Heart right ventricle (tissue), 16 donors: ENCODE measurements around the gene RASD1. TPM values are rescaled to one million over a fixed set of nuclear protein-coding genes. Genes with fewer than 3 reads are reported as not detected.
A peak's percentile ranks its signal among the peaks of the same experiment; 100 is the strongest.

Source experiments
- ATAC-seq, 8 donors: fragments of 200-7000 bp; cut with Tn5 transposase; one replicate each; pipeline ENCODE4 v1.9.1; 2020; ENCODE audit warnings: mild to moderate bottlenecking in 8 of 8, moderate library complexity in 8 of 8, moderate number of reproducible peaks in 1 of 8
- DNase-seq, 2 donors: peaks; one replicate each; pipeline ENCODE4 v3.0.0-alpha.2; 2020
- H3K27ac ChIP-seq, 10 donors: fragments of 200-600 bp; sonication (generic) in 2 of 10; one replicate each; pipeline versions ENCODE4 v1.5.0 to v1.8.0; 2020 to 2022; ENCODE audit warnings: mild to moderate bottlenecking in 3 of 10
- H3K27me3 ChIP-seq, 7 donors: fragments of 200-600 bp; one replicate each; pipeline ENCODE4 v1.8.0; 2021 to 2022; ENCODE audit warnings: mild to moderate bottlenecking in 2 of 7
- H3K36me3 ChIP-seq, 9 donors: fragments of 200-600 bp; sonication (generic) in 1 of 9; one replicate each; pipeline versions ENCODE4 v1.5.0 to v1.8.0; 2020 to 2022; ENCODE audit warnings: mild to moderate bottlenecking in 2 of 9
- H3K4me1 ChIP-seq, 9 donors: fragments of 200-600 bp; sonication (generic) in 1 of 9; one replicate each; pipeline versions ENCODE4 v1.5.0 to v1.8.0; 2020 to 2022; ENCODE audit warnings: mild to moderate bottlenecking in 4 of 9
- H3K4me3 ChIP-seq, 10 donors: fragments of 200-600 bp; sonication (generic) in 2 of 10; one replicate each; pipeline versions ENCODE4 v1.5.0 to v1.8.0; 2020 to 2022; ENCODE audit warnings: mild to moderate bottlenecking in 7 of 10, moderate library complexity in 2 of 10
- H3K9me3 ChIP-seq, 11 donors: fragments of 200-600 bp in 10 of 11; sonication (generic) in 2 of 11; one replicate each; pipeline versions ENCODE4 v1.5.0 to v1.8.0; 2013 to 2022; ENCODE audit warnings: mild to moderate bottlenecking in 2 of 11, control low read depth in 1 of 11, moderate library complexity in 1 of 11
- WGBS, 2 donors: extraction: QIAGEN DNeasy Blood & Tissue Kit; methylation state at CpG; one replicate each; pipeline ENCODE4 v1.1.7; 2013; ENCODE audit warnings: inconsistent platforms in 1 of 2; 5-methylcytosine and 5-hydroxymethylcytosine counted together
- intact Hi-C, 10 donors: fragments of 100-400 bp; cut with DNase I; formaldehyde crosslinking; loops; one replicate each; pipeline versions ENCODE4 v1.11.1 to v1.14.2; 2022
- polyA plus RNA-seq, 2 donors: library from polyadenylated mRNA; stranded (reverse); fragments of 200-250 nt; gene quantifications; one replicate each; pipeline ENCODE4 v1.2.3, GENCODE V29; 2013
- total RNA-seq, 10 donors: library from RNA; stranded (reverse); fragmentation: NEBNext Ultra II Directional in 3 of 10; extraction: Animal tissue kit (Norgen Biotek cat#: 25700) in 3 of 10; gene quantifications; one replicate each; pipeline versions ENCODE4 v1.2.1 to v1.2.4, GENCODE V29; 2021 to 2023
- TF ChIP-seq, protein P1 (sequence below), 9 donors: fragments of 200-600 bp; sonication (generic) in 2 of 9; IDR thresholded peaks; one replicate each; pipeline versions ENCODE4 v1.5.0 to v1.8.0; 2021 to 2022; ENCODE audit warnings: antibody characterized with exemption in 9 of 9, mild to moderate bottlenecking in 5 of 9, moderate library complexity in 1 of 9
- donor health status: Arrhythmogenic right ventricular cardiomyopathy.
- donor health status: ischemic (EF 13 %, LVEDD 7.1; RV severe dilation, severe dysfunction).
- donor health status: healthy with polysubstance abuse.
- donor health status: DM: no; HTN: yes; CAD: no.
- donor health status: DM: no; HTN: no; CAD: no.
- donor health status: ischemic (EF 25% LVEDD 6.9; RV normal size, moderate dysfunction).
- donor health status: ischemic (EF 25% LVEDD 5.7; RV mildly dilated, moderate dysfunction).
- donor health status: healthy.
- donor health status: DM: yes; HTN: yes; CAD: no.
- donor health status: Ischemic cardiomyopathy.
- donor health status: ischemic (EF 35%, LVEDD 5.7; RV mildly dilated, moderate dysfunction).
- donor health status: nonischemic (EF 11% LVEDD 7.7; RV severe dilation, severe dysfunction).
- donor health status: DM: yes; HTN: yes; CAD: no.
- donor health status: PGD.
- donor health status: ischemic (EF 29% LVEDD 5.4; RV normal size, mild dysfunction).
- donor health status: nonischemic (EF 23%, LVEDD 6.1; RV moderate dilation, normal function).

RASD1 gene
- total and polyA plus RNA-seq, 12 donors, result 2.2 to 85.8 (median 11.5) TPM

DNA sequence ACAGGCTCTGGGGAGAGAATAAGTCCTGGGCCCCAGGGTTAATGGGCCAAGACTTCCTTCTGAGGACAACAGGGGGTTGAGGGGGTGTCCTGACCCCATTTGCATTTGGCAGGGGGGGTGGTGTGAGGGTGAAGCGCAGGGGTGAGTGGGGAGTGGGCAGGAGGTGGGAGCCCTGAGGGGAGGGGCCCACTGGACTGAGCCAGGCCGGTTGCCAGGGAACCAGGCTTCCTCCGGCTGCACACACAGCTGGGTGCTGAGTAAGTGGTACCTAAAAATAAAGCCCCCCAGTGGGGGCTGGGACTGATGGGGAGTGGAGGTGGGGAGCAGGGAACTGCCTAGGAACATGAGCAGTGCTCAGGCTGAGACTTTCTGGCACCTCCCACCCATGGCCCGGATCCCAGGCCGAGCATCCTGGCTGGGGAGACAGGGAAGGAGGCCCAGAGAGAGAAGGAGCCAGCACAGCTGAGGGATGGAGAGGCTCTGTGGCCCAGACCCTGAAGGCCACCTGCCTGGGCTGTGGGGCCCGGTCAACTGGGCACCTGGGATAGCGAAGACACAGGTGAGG, 7.5 kb upstream of the RASD1 start:
- peak in 3 of 8 donors; percentile 12 to 28 (median 16) for ATAC-seq
- H3K4me1 ChIP-seq, result peaks cover 4 to 21% (median 14%) of the 10 kb centered on the region in 9 donors

DNA sequence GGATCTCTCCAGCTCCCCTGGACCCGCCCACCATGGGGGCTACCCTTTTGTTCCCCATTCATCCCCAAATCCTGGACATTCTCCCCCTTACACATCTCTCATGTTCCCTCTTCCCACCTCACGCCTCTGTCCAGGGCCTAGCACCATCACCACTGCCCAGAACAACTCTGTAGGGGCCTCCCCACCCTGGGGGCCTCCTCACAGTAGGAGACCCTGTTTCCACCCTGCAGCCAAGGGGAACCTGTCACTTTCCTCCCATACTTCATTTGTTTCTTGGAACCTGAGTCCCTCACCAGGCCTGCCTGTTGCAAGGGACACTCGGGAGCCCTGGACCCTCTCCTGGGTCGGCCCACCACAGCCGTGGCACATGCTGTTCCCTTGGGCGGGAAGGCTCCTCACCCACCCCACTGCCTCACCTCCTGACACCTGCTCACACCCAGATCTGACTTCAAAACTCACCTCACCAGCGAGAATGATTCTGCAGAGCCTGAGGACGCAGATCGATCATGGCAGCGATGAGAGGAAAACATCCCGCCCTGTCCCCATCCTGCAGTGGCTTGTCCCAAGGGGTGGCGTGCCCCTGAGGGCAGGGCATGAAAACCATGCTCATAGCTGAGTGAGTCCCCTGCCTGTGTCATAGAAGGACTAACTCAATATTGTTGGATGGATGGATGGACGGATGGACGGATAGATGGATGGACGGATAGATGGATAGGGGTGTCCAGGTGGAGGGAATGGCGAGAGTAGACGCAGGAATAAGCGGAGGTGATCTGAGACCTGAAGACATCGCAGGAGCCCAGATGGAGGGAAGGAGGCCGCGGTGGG, 6.8 kb upstream of the RASD1 start:
- Histone ChIP-seq H3K9me3 (no peaks in the 10 kb centered on the region), H3K4me1 (peaks cover 4 to 21% (median 14%) of the 10 kb centered on the region in 9 donors), H3K27me3 (no peaks in the 10 kb centered on the region), H3K27ac (no peak overlapping the region), H3K4me3 (no peak overlapping the region), H3K36me3 (no peaks in the 10 kb centered on the region)
- DNase-seq, result no peak
- intact Hi-C loops, result loop anchor here in 1 of 10 donors (10.0 kb wide), 1 partner anchor 132 kb away; no protein-coding TSS in a partner anchor
- TF ChIP-seq, protein P1, sequence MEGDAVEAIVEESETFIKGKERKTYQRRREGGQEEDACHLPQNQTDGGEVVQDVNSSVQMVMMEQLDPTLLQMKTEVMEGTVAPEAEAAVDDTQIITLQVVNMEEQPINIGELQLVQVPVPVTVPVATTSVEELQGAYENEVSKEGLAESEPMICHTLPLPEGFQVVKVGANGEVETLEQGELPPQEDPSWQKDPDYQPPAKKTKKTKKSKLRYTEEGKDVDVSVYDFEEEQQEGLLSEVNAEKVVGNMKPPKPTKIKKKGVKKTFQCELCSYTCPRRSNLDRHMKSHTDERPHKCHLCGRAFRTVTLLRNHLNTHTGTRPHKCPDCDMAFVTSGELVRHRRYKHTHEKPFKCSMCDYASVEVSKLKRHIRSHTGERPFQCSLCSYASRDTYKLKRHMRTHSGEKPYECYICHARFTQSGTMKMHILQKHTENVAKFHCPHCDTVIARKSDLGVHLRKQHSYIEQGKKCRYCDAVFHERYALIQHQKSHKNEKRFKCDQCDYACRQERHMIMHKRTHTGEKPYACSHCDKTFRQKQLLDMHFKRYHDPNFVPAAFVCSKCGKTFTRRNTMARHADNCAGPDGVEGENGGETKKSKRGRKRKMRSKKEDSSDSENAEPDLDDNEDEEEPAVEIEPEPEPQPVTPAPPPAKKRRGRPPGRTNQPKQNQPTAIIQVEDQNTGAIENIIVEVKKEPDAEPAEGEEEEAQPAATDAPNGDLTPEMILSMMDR (IDR thresholded peaks at IDR 0.05), result no peak
- ATAC-seq, result no peak
- WGBS, 2 donors, result 87 to 93% methylated on average over 21 of the region's 21 CpGs

More for the DNA sequence above, 7.5 kb upstream of the RASD1 start:
- WGBS, 2 donors, result 41 to 47% methylated on average over 7 of the region's 7 CpGs
- no peaks in the 10 kb centered on the region for H3K27me3 ChIP-seq
- no peak overlapping the region for H3K4me3 ChIP-seq
- no peaks in the 10 kb centered on the region for H3K36me3 ChIP-seq
- TF ChIP-seq, protein P1 (IDR thresholded peaks at IDR 0.05), result no peak
- intact Hi-C loops, result loop anchor here in 1 of 10 donors (10.0 kb wide), 1 partner anchor 131 kb away; no protein-coding TSS in a partner anchor
- DNase-seq, result peak in 1 of 2 donors; percentile 34
- no peak overlapping the region for H3K27ac ChIP-seq
- no peaks in the 10 kb centered on the region for H3K9me3 ChIP-seq

DNA sequence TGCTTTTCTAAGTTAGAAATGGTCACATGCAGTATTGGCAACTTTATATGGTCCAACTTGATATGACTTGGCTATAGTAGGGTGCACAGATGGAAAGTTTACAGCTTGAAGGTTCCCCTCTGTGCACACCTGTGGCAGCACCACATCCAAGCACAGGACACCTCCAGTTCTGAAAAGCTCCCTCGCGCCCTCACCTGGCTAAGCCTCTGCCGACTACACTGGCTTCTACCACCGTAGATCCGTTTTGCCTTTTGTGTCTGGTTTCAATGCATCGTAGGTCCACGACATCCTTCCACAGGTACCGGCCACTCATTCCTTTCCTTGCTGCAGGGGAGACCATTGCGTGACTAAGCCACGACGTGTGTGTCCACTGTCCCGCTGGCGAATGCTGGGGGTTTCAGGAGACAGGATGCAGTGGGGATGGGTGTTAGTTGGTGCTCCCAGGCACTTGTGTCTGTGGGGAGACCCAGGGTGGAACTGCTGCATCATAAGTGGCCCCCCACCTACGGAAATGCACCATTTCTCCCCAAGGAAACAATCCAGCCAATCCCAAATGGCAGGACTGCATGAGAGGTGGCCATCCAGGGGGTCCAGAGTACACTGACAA, 4.9 kb upstream of the RASD1 start:
- intact Hi-C loops, result loop anchor here in 1 of 10 donors (10.0 kb wide), 1 partner anchor 134 kb away; no protein-coding TSS in a partner anchor
- WGBS, 2 donors, result 76 to 77% methylated on average over 14 of the region's 14 CpGs
- DNase-seq, result no peak

More for the DNA sequence above, 4.9 kb upstream of the RASD1 start:
- no peak overlapping the region for H3K27ac ChIP-seq
- ATAC-seq, result no peak
- peaks cover 0 to 4% (median 0%) of the 10 kb centered on the region in 7 donors for H3K27me3 ChIP-seq
- no peak overlapping the region for H3K4me3 ChIP-seq
- no peaks in the 10 kb centered on the region for H3K36me3 ChIP-seq
- H3K9me3 ChIP-seq, result no peaks in the 10 kb centered on the region
- TF ChIP-seq, protein P1 (IDR thresholded peaks at IDR 0.05), result peak in 1 of 9 donors; percentile 21
- H3K4me1 ChIP-seq, result peaks cover 0 to 10% (median 6%) of the 10 kb centered on the region in 9 donors
